ENCODE measurements around the gene ATF4.

GRCh38 chr22:39558950-39559349, 38.6 kb downstream of the ATF4 start:
- TF ChIP-seq POLR2A (IDR thresholded peaks at IDR 0.05; ENCODE audit: control extremely low read depth in 1 of 2, low read depth in 2 of 2, low read length in 2 of 2) (no peak), POU5F1 (IDR thresholded peaks at IDR 0.05; ENCODE audit: low read depth, low read length) (no peak), RFX5 (IDR thresholded peaks at IDR 0.05; ENCODE audit: borderline replicate concordance, low read depth, low read length) (no peak), POLR2AphosphoS5 (IDR thresholded peaks at IDR 0.05; ENCODE audit: low read depth, low read length) (no peak), EP300 (IDR thresholded peaks at IDR 0.05; ENCODE audit: borderline replicate concordance in 1 of 2, low read depth in 2 of 2, low read length in 2 of 2) (no peak), SAP30 (IDR thresholded peaks at IDR 0.05; ENCODE audit: insufficient read depth, insufficient replicate concordance, low read length) (no peak), KDM5A (IDR thresholded peaks at IDR 0.05; ENCODE audit: low read length) (no peak), JUN (IDR thresholded peaks at IDR 0.05; ENCODE audit: low read depth, low read length) (no peak), CREB1 (IDR thresholded peaks at IDR 0.05) (no peak), ZNF274 (IDR thresholded peaks at IDR 0.05; ENCODE audit: borderline replicate concordance, extremely low read depth, low read length) (no peak)
- TF ChIP-seq, protein P1, sequence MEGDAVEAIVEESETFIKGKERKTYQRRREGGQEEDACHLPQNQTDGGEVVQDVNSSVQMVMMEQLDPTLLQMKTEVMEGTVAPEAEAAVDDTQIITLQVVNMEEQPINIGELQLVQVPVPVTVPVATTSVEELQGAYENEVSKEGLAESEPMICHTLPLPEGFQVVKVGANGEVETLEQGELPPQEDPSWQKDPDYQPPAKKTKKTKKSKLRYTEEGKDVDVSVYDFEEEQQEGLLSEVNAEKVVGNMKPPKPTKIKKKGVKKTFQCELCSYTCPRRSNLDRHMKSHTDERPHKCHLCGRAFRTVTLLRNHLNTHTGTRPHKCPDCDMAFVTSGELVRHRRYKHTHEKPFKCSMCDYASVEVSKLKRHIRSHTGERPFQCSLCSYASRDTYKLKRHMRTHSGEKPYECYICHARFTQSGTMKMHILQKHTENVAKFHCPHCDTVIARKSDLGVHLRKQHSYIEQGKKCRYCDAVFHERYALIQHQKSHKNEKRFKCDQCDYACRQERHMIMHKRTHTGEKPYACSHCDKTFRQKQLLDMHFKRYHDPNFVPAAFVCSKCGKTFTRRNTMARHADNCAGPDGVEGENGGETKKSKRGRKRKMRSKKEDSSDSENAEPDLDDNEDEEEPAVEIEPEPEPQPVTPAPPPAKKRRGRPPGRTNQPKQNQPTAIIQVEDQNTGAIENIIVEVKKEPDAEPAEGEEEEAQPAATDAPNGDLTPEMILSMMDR (IDR thresholded peaks at IDR 0.05; ENCODE audit: control extremely low read depth in 1 of 3, insufficient read depth in 1 of 3, low read depth in 1 of 3, low read length in 3 of 3) = no peak

All from H1 (cell line).